ENCODE measurements around the gene CNGB1. TPM values are rescaled to one million over a fixed set of nuclear protein-coding genes. Genes with fewer than 3 reads are reported as not detected.

The CNGB1 gene
- total and polyA plus RNA-seq, 2 of the 13 experiments (the other 11 are each of a cell fraction or from before 2014, with no cell fraction given), result 0.02 to 0.15 TPM

DNA sequence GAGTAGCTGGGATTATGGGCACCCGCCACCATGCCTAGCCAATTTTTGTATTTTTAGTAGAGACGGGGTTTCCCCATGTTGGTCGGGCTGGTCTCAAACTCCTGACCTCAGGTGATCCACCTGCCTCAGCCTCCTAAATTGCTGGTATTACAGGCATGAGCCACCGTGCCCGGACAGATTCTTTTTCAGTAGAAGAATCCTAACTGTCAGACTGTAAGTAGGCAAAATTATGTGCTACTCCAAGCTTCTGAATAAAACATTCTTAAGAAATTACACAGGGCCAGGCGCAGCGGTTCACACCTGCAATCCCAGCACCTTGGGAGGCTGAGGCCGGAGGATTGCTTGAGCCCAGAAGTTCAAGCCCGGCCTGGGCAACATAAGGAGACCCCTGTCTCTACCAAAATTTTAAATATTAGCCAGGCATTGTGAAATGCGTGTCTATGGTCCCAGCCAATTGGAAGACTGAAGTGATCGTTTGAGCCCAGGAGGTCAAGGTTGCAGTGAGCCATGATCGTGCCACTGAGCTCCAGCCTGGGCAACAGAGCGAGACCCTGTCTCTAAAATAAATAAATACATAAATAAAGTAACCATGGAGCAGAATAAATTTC, 101.9 kb downstream of the CNGB1 start (continued):
- TF ChIP-seq ZNF468 (CRISPR knock-in tag; IDR thresholded peaks at IDR 0.05) (no peak), ZMYM4 (CRISPR knock-in tag; IDR thresholded peaks at IDR 0.05) (peak; percentile 80; the same call in 1 of the 2 replicates), MTA3 (CRISPR knock-in tag; IDR thresholded peaks at IDR 0.05) (no peak), RARG (CRISPR knock-in tag; IDR thresholded peaks at IDR 0.05; ENCODE audit: low read depth) (no peak), RELA (CRISPR knock-in tag; IDR thresholded peaks at IDR 0.05) (no peak)
- TF ChIP-seq, protein P1, sequence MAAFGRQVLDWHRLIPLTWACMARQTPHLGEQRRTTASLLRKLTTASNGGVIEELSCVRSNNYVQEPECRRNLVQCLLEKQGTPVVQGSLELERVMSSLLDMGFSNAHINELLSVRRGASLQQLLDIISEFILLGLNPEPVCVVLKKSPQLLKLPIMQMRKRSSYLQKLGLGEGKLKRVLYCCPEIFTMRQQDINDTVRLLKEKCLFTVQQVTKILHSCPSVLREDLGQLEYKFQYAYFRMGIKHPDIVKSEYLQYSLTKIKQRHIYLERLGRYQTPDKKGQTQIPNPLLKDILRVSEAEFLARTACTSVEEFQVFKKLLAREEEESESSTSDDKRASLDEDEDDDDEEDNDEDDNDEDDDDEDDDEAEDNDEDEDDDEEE (CRISPR knock-in tag; IDR thresholded peaks at IDR 0.05), result no peak
- TF ChIP-seq, protein P2, sequence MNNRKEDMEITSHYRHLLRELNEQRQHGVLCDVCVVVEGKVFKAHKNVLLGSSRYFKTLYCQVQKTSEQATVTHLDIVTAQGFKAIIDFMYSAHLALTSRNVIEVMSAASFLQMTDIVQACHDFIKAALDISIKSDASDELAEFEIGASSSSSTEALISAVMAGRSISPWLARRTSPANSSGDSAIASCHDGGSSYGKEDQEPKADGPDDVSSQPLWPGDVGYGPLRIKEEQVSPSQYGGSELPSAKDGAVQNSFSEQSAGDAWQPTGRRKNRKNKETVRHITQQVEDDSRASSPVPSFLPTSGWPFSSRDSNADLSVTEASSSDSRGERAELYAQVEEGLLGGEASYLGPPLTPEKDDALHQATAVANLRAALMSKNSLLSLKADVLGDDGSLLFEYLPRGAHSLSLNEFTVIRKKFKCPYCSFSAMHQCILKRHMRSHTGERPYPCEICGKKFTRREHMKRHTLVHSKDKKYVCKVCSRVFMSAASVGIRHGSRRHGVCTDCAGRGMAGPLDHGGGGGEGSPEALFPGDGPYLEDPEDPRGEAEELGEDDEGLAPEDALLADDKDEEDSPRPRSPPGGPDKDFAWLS (CRISPR knock-in tag; IDR thresholded peaks at IDR 0.05; ENCODE audit: borderline replicate concordance), result no peak
- TF ChIP-seq, protein P3, sequence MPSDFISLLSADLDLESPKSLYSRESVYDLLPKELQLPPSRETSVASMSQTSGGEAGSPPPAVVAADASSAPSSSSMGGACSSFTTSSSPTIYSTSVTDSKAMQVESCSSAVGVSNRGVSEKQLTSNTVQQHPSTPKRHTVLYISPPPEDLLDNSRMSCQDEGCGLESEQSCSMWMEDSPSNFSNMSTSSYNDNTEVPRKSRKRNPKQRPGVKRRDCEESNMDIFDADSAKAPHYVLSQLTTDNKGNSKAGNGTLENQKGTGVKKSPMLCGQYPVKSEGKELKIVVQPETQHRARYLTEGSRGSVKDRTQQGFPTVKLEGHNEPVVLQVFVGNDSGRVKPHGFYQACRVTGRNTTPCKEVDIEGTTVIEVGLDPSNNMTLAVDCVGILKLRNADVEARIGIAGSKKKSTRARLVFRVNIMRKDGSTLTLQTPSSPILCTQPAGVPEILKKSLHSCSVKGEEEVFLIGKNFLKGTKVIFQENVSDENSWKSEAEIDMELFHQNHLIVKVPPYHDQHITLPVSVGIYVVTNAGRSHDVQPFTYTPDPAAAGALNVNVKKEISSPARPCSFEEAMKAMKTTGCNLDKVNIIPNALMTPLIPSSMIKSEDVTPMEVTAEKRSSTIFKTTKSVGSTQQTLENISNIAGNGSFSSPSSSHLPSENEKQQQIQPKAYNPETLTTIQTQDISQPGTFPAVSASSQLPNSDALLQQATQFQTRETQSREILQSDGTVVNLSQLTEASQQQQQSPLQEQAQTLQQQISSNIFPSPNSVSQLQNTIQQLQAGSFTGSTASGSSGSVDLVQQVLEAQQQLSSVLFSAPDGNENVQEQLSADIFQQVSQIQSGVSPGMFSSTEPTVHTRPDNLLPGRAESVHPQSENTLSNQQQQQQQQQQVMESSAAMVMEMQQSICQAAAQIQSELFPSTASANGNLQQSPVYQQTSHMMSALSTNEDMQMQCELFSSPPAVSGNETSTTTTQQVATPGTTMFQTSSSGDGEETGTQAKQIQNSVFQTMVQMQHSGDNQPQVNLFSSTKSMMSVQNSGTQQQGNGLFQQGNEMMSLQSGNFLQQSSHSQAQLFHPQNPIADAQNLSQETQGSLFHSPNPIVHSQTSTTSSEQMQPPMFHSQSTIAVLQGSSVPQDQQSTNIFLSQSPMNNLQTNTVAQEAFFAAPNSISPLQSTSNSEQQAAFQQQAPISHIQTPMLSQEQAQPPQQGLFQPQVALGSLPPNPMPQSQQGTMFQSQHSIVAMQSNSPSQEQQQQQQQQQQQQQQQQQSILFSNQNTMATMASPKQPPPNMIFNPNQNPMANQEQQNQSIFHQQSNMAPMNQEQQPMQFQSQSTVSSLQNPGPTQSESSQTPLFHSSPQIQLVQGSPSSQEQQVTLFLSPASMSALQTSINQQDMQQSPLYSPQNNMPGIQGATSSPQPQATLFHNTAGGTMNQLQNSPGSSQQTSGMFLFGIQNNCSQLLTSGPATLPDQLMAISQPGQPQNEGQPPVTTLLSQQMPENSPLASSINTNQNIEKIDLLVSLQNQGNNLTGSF (CRISPR knock-in tag; IDR thresholded peaks at IDR 0.05), result no peak
- TF ChIP-seq, protein P4, sequence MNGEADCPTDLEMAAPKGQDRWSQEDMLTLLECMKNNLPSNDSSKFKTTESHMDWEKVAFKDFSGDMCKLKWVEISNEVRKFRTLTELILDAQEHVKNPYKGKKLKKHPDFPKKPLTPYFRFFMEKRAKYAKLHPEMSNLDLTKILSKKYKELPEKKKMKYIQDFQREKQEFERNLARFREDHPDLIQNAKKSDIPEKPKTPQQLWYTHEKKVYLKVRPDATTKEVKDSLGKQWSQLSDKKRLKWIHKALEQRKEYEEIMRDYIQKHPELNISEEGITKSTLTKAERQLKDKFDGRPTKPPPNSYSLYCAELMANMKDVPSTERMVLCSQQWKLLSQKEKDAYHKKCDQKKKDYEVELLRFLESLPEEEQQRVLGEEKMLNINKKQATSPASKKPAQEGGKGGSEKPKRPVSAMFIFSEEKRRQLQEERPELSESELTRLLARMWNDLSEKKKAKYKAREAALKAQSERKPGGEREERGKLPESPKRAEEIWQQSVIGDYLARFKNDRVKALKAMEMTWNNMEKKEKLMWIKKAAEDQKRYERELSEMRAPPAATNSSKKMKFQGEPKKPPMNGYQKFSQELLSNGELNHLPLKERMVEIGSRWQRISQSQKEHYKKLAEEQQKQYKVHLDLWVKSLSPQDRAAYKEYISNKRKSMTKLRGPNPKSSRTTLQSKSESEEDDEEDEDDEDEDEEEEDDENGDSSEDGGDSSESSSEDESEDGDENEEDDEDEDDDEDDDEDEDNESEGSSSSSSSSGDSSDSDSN (CRISPR knock-in tag; IDR thresholded peaks at IDR 0.05), result no peak
- TF ChIP-seq, protein P5, sequence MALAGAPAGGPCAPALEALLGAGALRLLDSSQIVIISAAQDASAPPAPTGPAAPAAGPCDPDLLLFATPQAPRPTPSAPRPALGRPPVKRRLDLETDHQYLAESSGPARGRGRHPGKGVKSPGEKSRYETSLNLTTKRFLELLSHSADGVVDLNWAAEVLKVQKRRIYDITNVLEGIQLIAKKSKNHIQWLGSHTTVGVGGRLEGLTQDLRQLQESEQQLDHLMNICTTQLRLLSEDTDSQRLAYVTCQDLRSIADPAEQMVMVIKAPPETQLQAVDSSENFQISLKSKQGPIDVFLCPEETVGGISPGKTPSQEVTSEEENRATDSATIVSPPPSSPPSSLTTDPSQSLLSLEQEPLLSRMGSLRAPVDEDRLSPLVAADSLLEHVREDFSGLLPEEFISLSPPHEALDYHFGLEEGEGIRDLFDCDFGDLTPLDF (CRISPR knock-in tag; IDR thresholded peaks at IDR 0.05), result peak; percentile 22; the same call in 1 of the 2 replicates
- TF ChIP-seq, protein P6, sequence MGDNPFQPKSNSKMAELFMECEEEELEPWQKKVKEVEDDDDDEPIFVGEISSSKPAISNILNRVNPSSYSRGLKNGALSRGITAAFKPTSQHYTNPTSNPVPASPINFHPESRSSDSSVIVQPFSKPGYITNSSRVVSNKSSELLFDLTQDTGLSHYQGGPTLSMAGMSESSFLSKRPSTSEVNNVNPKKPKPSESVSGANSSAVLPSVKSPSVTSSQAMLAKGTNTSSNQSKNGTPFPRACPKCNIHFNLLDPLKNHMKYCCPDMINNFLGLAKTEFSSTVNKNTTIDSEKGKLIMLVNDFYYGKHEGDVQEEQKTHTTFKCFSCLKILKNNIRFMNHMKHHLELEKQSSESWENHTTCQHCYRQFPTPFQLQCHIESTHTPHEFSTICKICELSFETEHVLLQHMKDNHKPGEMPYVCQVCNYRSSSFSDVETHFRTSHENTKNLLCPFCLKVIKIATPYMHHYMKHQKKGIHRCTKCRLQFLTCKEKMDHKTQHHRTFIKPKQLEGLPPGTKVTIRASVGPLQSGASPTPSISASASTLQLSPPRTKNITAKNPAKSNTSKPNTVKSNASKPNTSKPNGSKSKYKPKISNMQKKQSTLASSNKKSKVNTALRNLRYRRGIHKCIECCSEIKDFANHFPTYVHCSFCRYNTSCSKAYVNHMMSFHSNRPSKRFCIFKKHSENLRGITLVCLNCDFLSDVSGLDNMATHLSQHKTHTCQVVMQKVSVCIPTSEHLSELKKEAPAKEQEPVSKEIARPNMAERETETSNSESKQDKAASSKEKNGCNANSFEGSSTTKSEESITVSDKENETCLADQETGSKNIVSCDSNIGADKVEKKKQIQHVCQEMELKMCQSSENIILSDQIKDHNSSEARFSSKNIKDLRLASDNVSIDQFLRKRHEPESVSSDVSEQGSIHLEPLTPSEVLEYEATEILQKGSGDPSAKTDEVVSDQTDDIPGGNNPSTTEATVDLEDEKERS (CRISPR knock-in tag; IDR thresholded peaks at IDR 0.05), result peak; percentile 32; the same call in 1 of the 2 replicates

Data from HepG2 (cell line).